ENCODE results near the gene TLR10.
"Not testable (repeated sequence)": the region's sequence is repeated elsewhere in the genome, so short reads cannot be mapped to it uniquely, and the experiment has no call there.

The TLR10 gene

GRCh38 chr4:38774181-38774955, 8.4 kb downstream of the TLR10 start:
- no peak overlapping the region for H3K4me3 ChIP-seq (ENCODE audit: low read depth, low read length)
- DNase-seq (ENCODE audit: low read depth) = no peak

- not testable (repeated sequence) for DNase-seq (ENCODE audit: low read depth); H3K4me3 ChIP-seq (ENCODE audit: low read depth, low read length)
These were observed 12.5 kb downstream of the TLR10 start for GRCh38 chr4:38770281-38770680.

GRCh38 chr4:38769857-38770256, 12.9 kb downstream of the TLR10 start:
- no peak overlapping the region for H3K4me3 ChIP-seq (ENCODE audit: low read depth, low read length)
- DNase-seq (ENCODE audit: low read depth) = no peak

GRCh38 chr4:38769441-38769840, 13.3 kb downstream of the TLR10 start:
- no peak overlapping the region for H3K4me3 ChIP-seq (ENCODE audit: low read depth, low read length)

GRCh38 chr4:38768968-38769394, 13.8 kb downstream of the TLR10 start:
- peak; percentile 75 for DNase-seq (ENCODE audit: low read depth)
- H3K4me3 ChIP-seq (ENCODE audit: low read depth, low read length) = no peak overlapping the region

More at GRCh38 chr4:38769441-38769840, 13.3 kb downstream of the TLR10 start:
- no peak for DNase-seq (ENCODE audit: low read depth)

GRCh38 chr4:38766940-38767339, 15.8 kb downstream of the TLR10 start:
- not testable (repeated sequence) for H3K4me3 ChIP-seq (ENCODE audit: low read depth, low read length); DNase-seq (ENCODE audit: low read depth)

GRCh38 chr4:38765382-38765781, 17.4 kb downstream of the TLR10 start:
- DNase-seq (ENCODE audit: low read depth) = peak; percentile 69
- no peak overlapping the region for H3K4me3 ChIP-seq (ENCODE audit: low read depth, low read length)

GRCh38 chr4:38764277-38764676, 18.5 kb downstream of the TLR10 start:
- H3K4me3 ChIP-seq (ENCODE audit: low read depth, low read length) = no peak overlapping the region

GRCh38 chr4:38762560-38762959, 20.2 kb downstream of the TLR10 start:
- H3K4me3 ChIP-seq (ENCODE audit: low read depth, low read length) = no peak overlapping the region
- no peak for DNase-seq (ENCODE audit: low read depth)

More at GRCh38 chr4:38764277-38764676, 18.5 kb downstream of the TLR10 start:
- no peak for DNase-seq (ENCODE audit: low read depth)

GRCh38 chr4:38759790-38760122, 23.0 kb downstream of the TLR10 start:
- no peak overlapping the region for H3K4me3 ChIP-seq (ENCODE audit: low read depth, low read length)
- no peak for DNase-seq (ENCODE audit: low read depth)

- no peak overlapping the region for H3K4me3 ChIP-seq (ENCODE audit: low read depth, low read length)
- DNase-seq (ENCODE audit: low read depth) = peak; percentile 82
These were observed 23.5 kb downstream of the TLR10 start for GRCh38 chr4:38759113-38759789.

- DNase-seq (ENCODE audit: low read depth) = no peak
- H3K4me3 ChIP-seq (ENCODE audit: low read depth, low read length) = no peak overlapping the region
These were observed 24.7 kb downstream of the TLR10 start for GRCh38 chr4:38757945-38758600.

- peak overlapping the region; percentile 8 for H3K4me3 ChIP-seq (ENCODE audit: low read depth, low read length)
- peak; percentile 99 for DNase-seq (ENCODE audit: low read depth)
These were observed 29.6 kb downstream of the TLR10 start for GRCh38 chr4:38752941-38753806.

- DNase-seq (ENCODE audit: low read depth) = no peak
- H3K4me3 ChIP-seq (ENCODE audit: low read depth, low read length) = peak overlapping the region; percentile 8
These were observed 30.3 kb downstream of the TLR10 start for GRCh38 chr4:38752372-38752940.

GRCh38 chr4:38751341-38752010, 31.3 kb downstream of the TLR10 start:
- no peak overlapping the region for H3K4me3 ChIP-seq (ENCODE audit: low read depth, low read length)
- DNase-seq (ENCODE audit: low read depth) = no peak

GRCh38 chr4:38749336-38749735, 33.5 kb downstream of the TLR10 start:
- DNase-seq (ENCODE audit: low read depth) = no peak
- H3K4me3 ChIP-seq (ENCODE audit: low read depth, low read length) = no peak overlapping the region

GRCh38 chr4:38747629-38748028, 35.2 kb downstream of the TLR10 start:
- H3K4me3 ChIP-seq (ENCODE audit: low read depth, low read length) = no peak overlapping the region

GRCh38 chr4:38745881-38746280, 36.9 kb downstream of the TLR10 start:
- no peak overlapping the region for H3K4me3 ChIP-seq (ENCODE audit: low read depth, low read length)
- no peak for DNase-seq (ENCODE audit: low read depth)

More at GRCh38 chr4:38747629-38748028, 35.2 kb downstream of the TLR10 start:
- DNase-seq (ENCODE audit: low read depth) = no peak

GRCh38 chr4:38743866-38744265, 38.9 kb downstream of the TLR10 start:
- no peak for DNase-seq (ENCODE audit: low read depth)
- no peak overlapping the region for H3K4me3 ChIP-seq (ENCODE audit: low read depth, low read length)
